Pancreas (tissue), 10 donors: ENCODE measurements around the gene TTF2. TPM values are rescaled to one million over a fixed set of nuclear protein-coding genes. Genes with fewer than 3 reads are reported as not detected.

Experiments used
- ATAC-seq, 4 donors: fragments of 200-7000 bp; cut with Tn5 transposase; one replicate each; pipeline versions ENCODE4 v1.8.0 to v1.9.1; 2020; ENCODE audit warnings: mild to moderate bottlenecking in 4 of 4, moderate library complexity in 4 of 4
- DNase-seq, 6 donors: peaks; one replicate each; pipeline ENCODE4 v3.0.0-alpha.2; 2020
- FAIRE-seq: peaks from 2 replicates; lab custom pipeline; 2012; peaks lifted over from hg19 to GRCh38; lab: Jason Lieb, UNC
- H3K27ac ChIP-seq, 4 donors: fragments of 200-600 bp; sonication (generic); 1 replicate in 3 of 4; 2 replicates in 1 of 4; pipeline versions ENCODE4 v1.5.0 to v1.8.0; 2020
- H3K27me3 ChIP-seq, 4 donors: fragments of 200-600 bp; one replicate each; pipeline ENCODE4 v1.8.0; 2021
- H3K36me3 ChIP-seq, 3 donors: fragments of 200-600 bp; sonication (generic) in 1 of 3; one replicate each; pipeline versions ENCODE4 v1.5.0 to v1.8.0; 2020 to 2021
- H3K4me1 ChIP-seq, 3 donors: fragments of 200-600 bp; one replicate each; pipeline ENCODE4 v1.8.0; 2021
- H3K4me3 ChIP-seq, 4 donors: fragments of 200-600 bp; sonication (generic) in 2 of 4; one replicate each; pipeline versions ENCODE4 v1.5.0 to v1.8.0; 2020 to 2021
- H3K9me3 ChIP-seq, 4 donors: fragments of 200-600 bp; one replicate each; pipeline ENCODE4 v1.8.0; 2021
- CTCF ChIP-seq, 4 donors: fragments of 200-600 bp; sonication (generic) in 3 of 4; IDR thresholded peaks; one replicate each; pipeline versions ENCODE4 v1.5.0 to v1.8.0; 2021; ENCODE audit warnings: antibody characterized with exemption in 4 of 4
- WGBS, 2 donors: extraction: QIAGEN DNeasy Blood & Tissue Kit; methylation state at CpG; one replicate each; pipeline ENCODE4 v1.1.7; 2013; 5-methylcytosine and 5-hydroxymethylcytosine counted together
- intact Hi-C, 3 donors: fragments of 100-400 bp; cut with DNase I; formaldehyde crosslinking; loops; one replicate each; pipeline versions ENCODE4 v1.11.1 to v1.14.2; 2022
- polyA plus RNA-seq, 2 donors: library from polyadenylated mRNA; stranded (reverse); fragments of 200-250 nt; gene quantifications; one replicate each; pipeline ENCODE4 v1.2.3, GENCODE V29; 2013
- total RNA-seq, 6 donors: library from RNA; stranded (reverse); fragmentation: NEBNext Ultra II Directional in 4 of 6; extraction: Animal tissue kit (Norgen Biotek cat#: 25700) in 4 of 6; gene quantifications; one replicate each; pipeline versions ENCODE4 v1.2.1 to v1.2.4, GENCODE V29; 2021 to 2023
- donor health status: healthy with polysubstance abuse.
- donor health status: DM: no; HTN: no; CAD: no; lungs with moderate emphysema.
- donor health status: DM: no; HTN: no; CAD: no.
- donor health status: control.
- donor health status: control.
- donor health status: Bipolar disorder and iron deficiency.
- donor health status: DM: yes; HTN: yes; CAD: no.
- donor health status: DM: no; HTN: no; CAD: no.
- donor health status: DM: no; HTN: no; CAD: no.
- donor health status: DM: yes; HTN: yes; CAD: no.

TTF2 gene
- total and polyA plus RNA-seq, 8 donors = 2.0 to 16.5 (median 5.0) TPM

GRCh38 chr1:117112047-117112717 lies 52.1 kb downstream of the TTF2 start:
- H3K27ac ChIP-seq = no peak overlapping the region
- FAIRE-seq = no peak
- H3K36me3 ChIP-seq = peaks cover 0 to 41% (median 0%) of the 10 kb centered on the region in 3 donors
- H3K27me3 ChIP-seq = no peaks in the 10 kb centered on the region
- H3K4me3 ChIP-seq = no peak overlapping the region
- DNase-seq = no peak
- WGBS, 2 donors = 89 to 93% methylated on average over 7 of the region's 7 CpGs
- no peaks in the 10 kb centered on the region for H3K9me3 ChIP-seq
- intact Hi-C loops = no loop called here
- no peak for TF ChIP-seq CTCF (IDR thresholded peaks at IDR 0.05)
- no peak for ATAC-seq
- peaks cover 0 to 6% (median 4%) of the 10 kb centered on the region in 3 donors for H3K4me1 ChIP-seq

- WGBS, 2 donors = 96% methylated on average over 11 of the region's 11 CpGs
- intact Hi-C loops = no loop called here
- Histone ChIP-seq H3K27me3 (no peaks in the 10 kb centered on the region), H3K27ac (no peak overlapping the region), H3K4me1 (peaks cover 0 to 10% (median 7%) of the 10 kb centered on the region in 3 donors), H3K9me3 (no peaks in the 10 kb centered on the region), H3K36me3 (peaks cover 0 to 41% (median 0%) of the 10 kb centered on the region in 3 donors), H3K4me3 (no peak overlapping the region)
- ATAC-seq = no peak
- no peak for DNase-seq
- no peak for TF ChIP-seq CTCF (IDR thresholded peaks at IDR 0.05)
- FAIRE-seq = no peak
Observed at GRCh38 chr1:117113199-117113598, 53.1 kb downstream of the TTF2 start.

GRCh38 chr1:117114877-117115276 lies 54.8 kb downstream of the TTF2 start:
- no peak for TF ChIP-seq CTCF (IDR thresholded peaks at IDR 0.05)
- no peak for ATAC-seq

GRCh38 chr1:117116090-117116783 lies 56.1 kb downstream of the TTF2 start:
- no peak for FAIRE-seq

More at GRCh38 chr1:117114877-117115276, 54.8 kb downstream of the TTF2 start:
- H3K9me3 ChIP-seq = no peaks in the 10 kb centered on the region
- WGBS, 2 donors = 72 to 84% methylated on average over 2 of the region's 2 CpGs
- H3K36me3 ChIP-seq = peaks cover 0 to 41% (median 0%) of the 10 kb centered on the region in 3 donors
- H3K4me3 ChIP-seq = no peak overlapping the region
- FAIRE-seq (no peak), DNase-seq (no peak)
- H3K27ac ChIP-seq = no peak overlapping the region
- H3K27me3 ChIP-seq = no peaks in the 10 kb centered on the region
- intact Hi-C loops = no loop called here
- H3K4me1 ChIP-seq = peaks cover 0 to 10% (median 7%) of the 10 kb centered on the region in 3 donors

More at GRCh38 chr1:117116090-117116783, 56.1 kb downstream of the TTF2 start:
- ATAC-seq (no peak), DNase-seq (no peak)
- no peaks in the 10 kb centered on the region for H3K27me3 ChIP-seq
- no peaks in the 10 kb centered on the region for H3K9me3 ChIP-seq
- H3K36me3 ChIP-seq = peaks cover 0 to 32% (median 0%) of the 10 kb centered on the region in 3 donors
- intact Hi-C loops = no loop called here
- 65 to 74% methylated on average over 13 of the region's 13 CpGs for WGBS, 2 donors
- H3K4me1 ChIP-seq = peaks cover 4 to 12% (median 10%) of the 10 kb centered on the region in 3 donors
- H3K4me3 ChIP-seq = peak overlapping the region in 1 of 4 donors; percentile 13
- no peak for TF ChIP-seq CTCF (IDR thresholded peaks at IDR 0.05)
- H3K27ac ChIP-seq = peak overlapping the region in 3 of 4 donors; percentile 42 to 51 (median 42)
